Measurements from ENCODE around the gene CAPS2.

CAPS2 gene

GRCh38 chr12:75302781-75303180 is 27.3 kb downstream of the CAPS2 start:
- no peak for TF ChIP-seq CTCF (IDR thresholded peaks at IDR 0.05)

GRCh38 chr12:75302225-75302624 is 27.9 kb downstream of the CAPS2 start:
- no peak for TF ChIP-seq CTCF (IDR thresholded peaks at IDR 0.05)

GRCh38 chr12:75294797-75295196 is 35.3 kb downstream of the CAPS2 start:
- no peak for TF ChIP-seq CTCF (IDR thresholded peaks at IDR 0.05)

- no peak for TF ChIP-seq CTCF (IDR thresholded peaks at IDR 0.05)
Measured at GRCh38 chr12:75294336-75294735, 35.8 kb downstream of the CAPS2 start.

GRCh38 chr12:75291014-75291413 is 39.1 kb downstream of the CAPS2 start:
- no peak for TF ChIP-seq CTCF (IDR thresholded peaks at IDR 0.05)

- peak; percentile 59 for TF ChIP-seq CTCF (IDR thresholded peaks at IDR 0.05)
Measured at GRCh38 chr12:75289753-75290152, 40.4 kb downstream of the CAPS2 start.

- no peak for TF ChIP-seq CTCF (IDR thresholded peaks at IDR 0.05)
Measured at GRCh38 chr12:75288860-75289259, 41.3 kb downstream of the CAPS2 start.

GRCh38 chr12:75275702-75276101 is 54.4 kb downstream of the CAPS2 start:
- TF ChIP-seq CTCF (IDR thresholded peaks at IDR 0.05): no peak
